Measurements from ENCODE around the gene MESD. TPM values are rescaled to one million over a fixed set of nuclear protein-coding genes. Genes with fewer than 3 reads are reported as not detected.

The MESD gene
- polyA plus RNA-seq, 1 donor from 2014 or later: 16.3 TPM

DNA sequence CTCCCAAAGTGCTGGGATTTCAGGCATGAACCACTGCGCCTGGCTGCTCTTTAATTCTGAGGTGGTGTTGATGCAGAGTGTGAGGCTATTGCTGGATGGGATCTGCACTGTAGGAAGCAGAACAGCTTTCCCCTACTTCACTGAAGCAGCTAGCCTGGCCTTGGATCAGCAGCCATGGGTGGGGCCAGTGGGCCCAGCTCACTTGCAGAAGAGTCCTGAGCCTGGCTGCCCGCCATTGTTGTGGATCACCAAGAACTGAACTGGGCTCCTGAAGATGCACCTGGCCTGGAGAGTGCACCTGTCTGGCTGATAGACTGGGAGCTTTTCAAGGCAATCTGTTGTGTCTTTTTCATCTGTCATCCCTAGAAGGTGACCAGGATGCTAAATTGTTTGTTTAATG, 23.0 kb upstream of the MESD start:
- Histone ChIP-seq H3K36me3 (ENCODE audit: insufficient read depth, low read length) (no peaks in the 10 kb centered on the region), H3K4me3 (ENCODE audit: low read length) (no peak overlapping the region), H3K9me3 (ENCODE audit: low read length) (no peaks in the 10 kb centered on the region), H3K27ac (ENCODE audit: low read length) (no peak overlapping the region), H3K9me2 (ENCODE audit: insufficient read depth, low read length) (no peaks in the 10 kb centered on the region), H3K9ac (ENCODE audit: low read length) (no peak overlapping the region), H3K4me2 (ENCODE audit: low read length) (no peak overlapping the region), H2AFZ (ENCODE audit: low read depth, low read length) (no peak overlapping the region), H4K20me1 (ENCODE audit: insufficient read depth) (no peaks in the 10 kb centered on the region), H3F3A (ENCODE audit: insufficient read depth, low read length, poor library complexity, severe bottlenecking) (no peaks in the 10 kb centered on the region), H3K27me3 (ENCODE audit: insufficient read depth, low read depth, low read length) (no peaks in the 10 kb centered on the region), H3K79me2 (replicated peaks; ENCODE audit: insufficient read depth, low read length) (no peaks in the 10 kb centered on the region)
- TF ChIP-seq, protein P1, sequence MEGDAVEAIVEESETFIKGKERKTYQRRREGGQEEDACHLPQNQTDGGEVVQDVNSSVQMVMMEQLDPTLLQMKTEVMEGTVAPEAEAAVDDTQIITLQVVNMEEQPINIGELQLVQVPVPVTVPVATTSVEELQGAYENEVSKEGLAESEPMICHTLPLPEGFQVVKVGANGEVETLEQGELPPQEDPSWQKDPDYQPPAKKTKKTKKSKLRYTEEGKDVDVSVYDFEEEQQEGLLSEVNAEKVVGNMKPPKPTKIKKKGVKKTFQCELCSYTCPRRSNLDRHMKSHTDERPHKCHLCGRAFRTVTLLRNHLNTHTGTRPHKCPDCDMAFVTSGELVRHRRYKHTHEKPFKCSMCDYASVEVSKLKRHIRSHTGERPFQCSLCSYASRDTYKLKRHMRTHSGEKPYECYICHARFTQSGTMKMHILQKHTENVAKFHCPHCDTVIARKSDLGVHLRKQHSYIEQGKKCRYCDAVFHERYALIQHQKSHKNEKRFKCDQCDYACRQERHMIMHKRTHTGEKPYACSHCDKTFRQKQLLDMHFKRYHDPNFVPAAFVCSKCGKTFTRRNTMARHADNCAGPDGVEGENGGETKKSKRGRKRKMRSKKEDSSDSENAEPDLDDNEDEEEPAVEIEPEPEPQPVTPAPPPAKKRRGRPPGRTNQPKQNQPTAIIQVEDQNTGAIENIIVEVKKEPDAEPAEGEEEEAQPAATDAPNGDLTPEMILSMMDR (IDR thresholded peaks at IDR 0.05; ENCODE audit: poor library complexity, severe bottlenecking): no peak
- TF ChIP-seq POLR2AphosphoS5 (IDR thresholded peaks at IDR 0.05): no peak
- no peak for TF ChIP-seq EZH2 (IDR thresholded peaks at IDR 0.05; ENCODE audit: borderline replicate concordance, insufficient read depth, low read length, poor library complexity, severe bottlenecking)
- TF ChIP-seq, protein P2, sequence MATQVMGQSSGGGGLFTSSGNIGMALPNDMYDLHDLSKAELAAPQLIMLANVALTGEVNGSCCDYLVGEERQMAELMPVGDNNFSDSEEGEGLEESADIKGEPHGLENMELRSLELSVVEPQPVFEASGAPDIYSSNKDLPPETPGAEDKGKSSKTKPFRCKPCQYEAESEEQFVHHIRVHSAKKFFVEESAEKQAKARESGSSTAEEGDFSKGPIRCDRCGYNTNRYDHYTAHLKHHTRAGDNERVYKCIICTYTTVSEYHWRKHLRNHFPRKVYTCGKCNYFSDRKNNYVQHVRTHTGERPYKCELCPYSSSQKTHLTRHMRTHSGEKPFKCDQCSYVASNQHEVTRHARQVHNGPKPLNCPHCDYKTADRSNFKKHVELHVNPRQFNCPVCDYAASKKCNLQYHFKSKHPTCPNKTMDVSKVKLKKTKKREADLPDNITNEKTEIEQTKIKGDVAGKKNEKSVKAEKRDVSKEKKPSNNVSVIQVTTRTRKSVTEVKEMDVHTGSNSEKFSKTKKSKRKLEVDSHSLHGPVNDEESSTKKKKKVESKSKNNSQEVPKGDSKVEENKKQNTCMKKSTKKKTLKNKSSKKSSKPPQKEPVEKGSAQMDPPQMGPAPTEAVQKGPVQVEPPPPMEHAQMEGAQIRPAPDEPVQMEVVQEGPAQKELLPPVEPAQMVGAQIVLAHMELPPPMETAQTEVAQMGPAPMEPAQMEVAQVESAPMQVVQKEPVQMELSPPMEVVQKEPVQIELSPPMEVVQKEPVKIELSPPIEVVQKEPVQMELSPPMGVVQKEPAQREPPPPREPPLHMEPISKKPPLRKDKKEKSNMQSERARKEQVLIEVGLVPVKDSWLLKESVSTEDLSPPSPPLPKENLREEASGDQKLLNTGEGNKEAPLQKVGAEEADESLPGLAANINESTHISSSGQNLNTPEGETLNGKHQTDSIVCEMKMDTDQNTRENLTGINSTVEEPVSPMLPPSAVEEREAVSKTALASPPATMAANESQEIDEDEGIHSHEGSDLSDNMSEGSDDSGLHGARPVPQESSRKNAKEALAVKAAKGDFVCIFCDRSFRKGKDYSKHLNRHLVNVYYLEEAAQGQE (IDR thresholded peaks at IDR 0.05; ENCODE audit: borderline replicate concordance): no peak
- TF ChIP-seq SMC3 (conservative IDR thresholded peaks at IDR 0.05; ENCODE audit: poor library complexity): no peak
- TF ChIP-seq MXI1 (conservative IDR thresholded peaks at IDR 0.05; ENCODE audit: poor library complexity, severe bottlenecking): no peak
- no peak for TF ChIP-seq RAD21 (conservative IDR thresholded peaks at IDR 0.05)
- no peak for TF ChIP-seq TAF1 (IDR thresholded peaks at IDR 0.05; ENCODE audit: low read depth)
- TF ChIP-seq EP300 (conservative IDR thresholded peaks at IDR 0.05; ENCODE audit: poor library complexity, severe bottlenecking): no peak

DNA sequence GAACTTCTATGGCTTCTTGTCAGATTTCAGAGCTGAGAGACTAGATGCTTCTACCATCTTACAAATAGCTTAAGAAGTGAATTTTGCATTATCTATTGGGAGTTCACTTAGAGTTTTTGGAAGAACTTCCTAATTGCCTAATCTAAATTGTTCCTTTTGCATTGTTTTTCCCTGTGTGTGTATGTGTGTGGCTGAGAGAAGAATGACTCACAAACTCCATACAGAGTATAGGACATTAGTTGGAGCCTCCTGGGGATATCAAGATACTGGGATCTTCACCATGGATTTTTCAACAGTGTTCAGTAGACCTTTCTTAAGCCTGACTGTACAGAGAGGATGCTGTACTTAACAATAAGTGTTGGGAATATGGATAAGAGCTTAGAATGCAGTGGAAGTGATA, 22.0 kb upstream of the MESD start:
- Histone ChIP-seq H4K20me1 (ENCODE audit: insufficient read depth) (no peaks in the 10 kb centered on the region), H3K4me2 (ENCODE audit: low read length) (no peak overlapping the region), H3K79me2 (replicated peaks; ENCODE audit: insufficient read depth, low read length) (no peaks in the 10 kb centered on the region), H3K27me3 (ENCODE audit: insufficient read depth, low read depth, low read length) (no peaks in the 10 kb centered on the region), H3K9me2 (ENCODE audit: insufficient read depth, low read length) (no peaks in the 10 kb centered on the region), H2AFZ (ENCODE audit: low read depth, low read length) (no peak overlapping the region), H3K9ac (ENCODE audit: low read length) (no peak overlapping the region), H3K27ac (ENCODE audit: low read length) (no peak overlapping the region), H3K9me3 (ENCODE audit: low read length) (no peaks in the 10 kb centered on the region), H3F3A (ENCODE audit: insufficient read depth, low read length, poor library complexity, severe bottlenecking) (no peaks in the 10 kb centered on the region), H3K36me3 (ENCODE audit: insufficient read depth, low read length) (no peaks in the 10 kb centered on the region), H3K4me3 (ENCODE audit: low read length) (no peak overlapping the region)
- TF ChIP-seq, protein P2 (IDR thresholded peaks at IDR 0.05; ENCODE audit: borderline replicate concordance): no peak
- TF ChIP-seq, protein P1 (IDR thresholded peaks at IDR 0.05; ENCODE audit: poor library complexity, severe bottlenecking): no peak
- TF ChIP-seq SMC3 (conservative IDR thresholded peaks at IDR 0.05; ENCODE audit: poor library complexity): no peak
- TF ChIP-seq EZH2 (IDR thresholded peaks at IDR 0.05; ENCODE audit: borderline replicate concordance, insufficient read depth, low read length, poor library complexity, severe bottlenecking): no peak
- TF ChIP-seq TAF1 (IDR thresholded peaks at IDR 0.05; ENCODE audit: low read depth): no peak
- TF ChIP-seq POLR2AphosphoS5 (IDR thresholded peaks at IDR 0.05): no peak
- no peak for TF ChIP-seq RAD21 (conservative IDR thresholded peaks at IDR 0.05)
- TF ChIP-seq MXI1 (conservative IDR thresholded peaks at IDR 0.05; ENCODE audit: poor library complexity, severe bottlenecking): no peak
- no peak for TF ChIP-seq EP300 (conservative IDR thresholded peaks at IDR 0.05; ENCODE audit: poor library complexity, severe bottlenecking)
